ENCODE measurements around the gene P4HA1.
"Not testable (repeated sequence)": the region's sequence is repeated elsewhere in the genome, so short reads cannot be mapped to it uniquely, and the experiment has no call there.

DNA sequence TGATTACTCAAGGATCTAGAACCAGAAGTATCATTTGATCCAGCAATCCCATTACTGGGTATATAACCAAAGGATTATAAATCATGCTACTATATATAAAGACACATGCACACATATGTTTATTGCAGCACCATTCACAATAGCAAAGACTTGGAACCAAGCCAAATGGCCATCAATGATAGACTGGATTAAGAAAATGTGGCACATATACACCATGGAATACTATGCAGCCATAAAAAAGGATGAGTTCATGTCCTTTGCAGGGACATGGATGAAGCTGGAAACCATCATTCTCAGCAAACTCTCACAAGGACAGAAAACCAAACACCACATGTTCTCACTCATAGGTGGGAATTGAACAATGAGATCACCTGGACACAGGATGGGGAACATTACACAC lies 101.2 kb downstream of the P4HA1 start:
- TF ChIP-seq, protein P1, sequence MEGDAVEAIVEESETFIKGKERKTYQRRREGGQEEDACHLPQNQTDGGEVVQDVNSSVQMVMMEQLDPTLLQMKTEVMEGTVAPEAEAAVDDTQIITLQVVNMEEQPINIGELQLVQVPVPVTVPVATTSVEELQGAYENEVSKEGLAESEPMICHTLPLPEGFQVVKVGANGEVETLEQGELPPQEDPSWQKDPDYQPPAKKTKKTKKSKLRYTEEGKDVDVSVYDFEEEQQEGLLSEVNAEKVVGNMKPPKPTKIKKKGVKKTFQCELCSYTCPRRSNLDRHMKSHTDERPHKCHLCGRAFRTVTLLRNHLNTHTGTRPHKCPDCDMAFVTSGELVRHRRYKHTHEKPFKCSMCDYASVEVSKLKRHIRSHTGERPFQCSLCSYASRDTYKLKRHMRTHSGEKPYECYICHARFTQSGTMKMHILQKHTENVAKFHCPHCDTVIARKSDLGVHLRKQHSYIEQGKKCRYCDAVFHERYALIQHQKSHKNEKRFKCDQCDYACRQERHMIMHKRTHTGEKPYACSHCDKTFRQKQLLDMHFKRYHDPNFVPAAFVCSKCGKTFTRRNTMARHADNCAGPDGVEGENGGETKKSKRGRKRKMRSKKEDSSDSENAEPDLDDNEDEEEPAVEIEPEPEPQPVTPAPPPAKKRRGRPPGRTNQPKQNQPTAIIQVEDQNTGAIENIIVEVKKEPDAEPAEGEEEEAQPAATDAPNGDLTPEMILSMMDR (IDR thresholded peaks at IDR 0.05 in 8 of 11, conservative IDR thresholded peaks at IDR 0.05 in 3 of 11) = not testable (repeated sequence)
- TF ChIP-seq POLR2A, POLR2AphosphoS5 (IDR thresholded peaks at IDR 0.05): not testable (repeated sequence)

All from spleen (tissue), 7 donors.